ENCODE results near the gene NKAPD1.
"Not testable (repeated sequence)": the region's sequence is repeated elsewhere in the genome, so short reads cannot be mapped to it uniquely, and the experiment has no call there.

The NKAPD1 gene

DNA sequence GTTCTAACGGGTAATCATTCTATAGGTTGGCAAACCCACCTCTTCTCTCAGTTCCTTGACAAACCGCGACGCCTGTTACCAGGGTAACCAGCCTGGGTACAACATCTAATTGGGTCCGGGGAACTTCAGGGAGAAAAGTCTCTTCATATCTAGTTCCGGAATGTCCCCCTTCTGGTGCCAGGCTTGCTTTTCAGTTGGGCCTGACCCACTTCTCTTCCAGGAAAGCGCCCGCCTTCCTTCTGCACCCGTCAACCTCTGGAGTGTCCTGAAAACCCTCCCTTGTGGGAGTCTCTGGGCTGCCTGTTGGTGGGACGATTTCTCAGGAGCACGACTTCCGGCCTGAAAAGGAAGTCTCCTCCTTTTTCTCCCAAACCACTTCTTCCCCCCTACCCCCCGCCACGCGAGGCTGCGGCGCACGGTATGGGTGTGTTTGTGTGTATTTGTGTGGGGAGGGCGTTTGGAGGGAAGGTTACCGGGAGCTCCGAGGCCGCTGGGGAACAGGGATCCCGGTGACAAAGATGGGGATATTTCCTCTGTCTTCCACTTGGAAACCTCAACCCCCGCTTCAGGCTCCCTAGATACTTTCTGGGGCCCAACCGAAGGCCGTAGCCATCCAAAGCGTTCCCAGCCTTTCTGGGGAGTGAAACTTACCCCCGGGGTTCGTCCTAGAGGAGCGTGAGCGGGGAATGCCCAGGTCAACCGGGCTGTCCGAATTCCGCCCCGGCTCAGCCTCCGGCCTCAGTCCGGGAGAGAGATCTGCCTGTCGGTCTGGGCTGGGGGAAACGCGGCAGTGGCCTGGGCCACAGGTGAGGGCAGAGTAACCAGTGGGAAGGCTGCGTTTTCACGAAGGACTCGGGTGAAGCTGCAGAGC lies at the start of gene NKAPD1, which contains the start of gene PIH1D2:
Gene NKAPD1, plus strand, starts transcription at position 359 of the 871 bp plus-strand sequence. CDS start 1,276 bp downstream, outside the sequence.
Gene PIH1D2, minus strand, starts transcription at position 77 of the 871 bp plus-strand sequence. CDS start 843 bp downstream, outside the sequence.
- peak; percentile 76 for DNase-seq

DNA sequence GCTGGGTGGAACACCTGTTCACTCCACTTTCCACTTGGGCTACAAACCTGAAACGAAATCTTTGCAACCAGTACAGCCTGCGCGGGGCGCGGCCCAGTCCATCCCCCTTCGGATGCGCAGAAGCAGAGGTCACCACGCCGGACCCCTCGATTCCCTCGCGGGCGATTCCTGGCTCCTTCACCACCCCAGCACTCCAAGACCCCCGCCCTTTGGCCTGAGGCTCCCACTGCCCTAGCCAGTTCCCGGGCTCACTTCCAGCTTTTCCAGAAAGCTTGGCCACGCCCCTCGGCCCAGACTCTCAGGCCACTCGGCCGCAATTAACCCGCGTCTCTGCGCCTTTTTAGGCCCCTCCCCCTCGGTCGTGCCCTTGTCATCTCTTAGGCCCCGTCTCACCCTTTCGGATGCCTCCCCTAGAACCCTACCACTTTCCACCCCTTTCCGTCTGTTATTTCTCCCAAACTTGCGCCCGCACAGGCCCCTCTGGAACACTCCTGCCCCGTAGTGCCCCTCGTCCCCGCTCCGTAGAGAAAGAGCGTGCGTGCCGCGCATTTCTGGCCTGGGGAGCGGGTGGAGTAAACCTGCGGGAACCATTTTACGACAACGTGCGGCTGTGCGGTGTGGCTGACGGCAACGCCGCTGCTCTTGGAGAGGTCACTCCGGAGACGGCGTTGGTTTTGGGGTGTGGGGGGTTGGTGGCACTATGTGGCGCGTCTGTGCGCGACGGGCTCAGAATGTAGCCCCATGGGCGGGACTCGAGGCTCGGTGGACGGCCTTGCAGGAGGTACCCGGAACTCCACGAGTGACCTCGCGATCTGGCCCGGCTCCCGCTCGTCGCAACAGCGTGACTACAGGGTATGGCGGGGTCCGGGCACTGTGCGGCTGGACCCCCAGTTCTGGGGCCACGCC lies 49.1 kb upstream of the NKAPD1 start, which contains the start of gene DLAT:
Gene DLAT, plus strand, starts transcription at position 636 of the 906 bp plus-strand sequence. Its CDS starts 65 bp downstream, at position 701.
- peak; percentile 76 for DNase-seq

GRCh38 chr11:112025707-112026106 lies 48.4 kb upstream of the NKAPD1 start:
- no peak for DNase-seq

DNA sequence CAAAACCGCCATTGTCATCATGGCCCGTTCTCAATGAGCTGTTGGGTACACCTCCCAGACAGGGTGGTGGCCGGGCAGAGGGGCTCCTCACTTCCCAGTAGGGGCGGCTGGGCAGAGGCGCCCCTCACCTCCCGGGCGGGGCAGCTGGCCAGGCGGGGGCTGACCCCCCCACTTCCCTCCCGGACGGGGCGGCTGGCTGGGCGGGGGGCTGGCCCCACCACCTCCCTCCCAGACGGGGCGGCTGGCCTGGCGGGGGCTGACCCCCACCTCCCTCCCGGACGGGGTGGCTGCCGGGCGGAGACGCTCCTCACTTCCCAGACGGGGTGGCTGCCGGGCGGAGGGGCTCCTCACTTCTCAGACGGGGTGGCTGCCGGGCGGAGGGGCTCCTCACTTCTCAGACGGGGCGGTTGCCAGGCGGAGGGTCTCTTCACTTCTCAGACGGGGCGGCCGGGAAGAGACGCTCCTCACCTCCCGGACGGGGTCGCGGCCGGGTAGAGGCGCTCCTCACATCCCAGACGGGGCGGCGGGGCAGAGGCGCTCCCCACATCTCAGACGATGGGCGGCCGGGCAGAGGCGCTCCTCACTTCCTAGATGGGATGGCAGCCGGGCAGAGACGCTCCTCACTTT lies 47.2 kb upstream of the NKAPD1 start:
- DNase-seq = not testable (repeated sequence)

- DNase-seq = no peak
These were observed 44.6 kb upstream of the NKAPD1 start for GRCh38 chr11:112029460-112029859.

GRCh38 chr11:112033902-112034301 lies 40.2 kb upstream of the NKAPD1 start:
- no peak for DNase-seq

- DNase-seq = no peak
These were observed 36.6 kb upstream of the NKAPD1 start for GRCh38 chr11:112037527-112037926.

GRCh38 chr11:112042161-112042960 lies 31.7 kb upstream of the NKAPD1 start:
- DNase-seq = no peak

DNA sequence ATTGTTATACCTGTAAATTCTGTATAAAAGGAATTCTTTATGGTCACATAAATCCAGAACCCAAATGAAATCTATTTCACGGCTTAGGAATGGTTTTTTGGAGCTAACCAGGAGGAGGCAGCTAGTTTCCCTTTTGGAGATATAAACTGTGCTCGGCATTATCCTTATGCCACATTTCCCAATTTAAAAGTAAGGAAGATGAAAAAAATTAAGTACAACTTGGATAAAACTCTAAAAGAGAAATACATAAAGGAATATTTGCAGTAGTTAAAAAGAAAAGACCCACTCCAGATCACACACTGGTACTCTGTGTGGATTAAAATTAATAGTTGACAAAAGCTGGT lies 31.2 kb upstream of the NKAPD1 start:
- no peak for DNase-seq

DNA sequence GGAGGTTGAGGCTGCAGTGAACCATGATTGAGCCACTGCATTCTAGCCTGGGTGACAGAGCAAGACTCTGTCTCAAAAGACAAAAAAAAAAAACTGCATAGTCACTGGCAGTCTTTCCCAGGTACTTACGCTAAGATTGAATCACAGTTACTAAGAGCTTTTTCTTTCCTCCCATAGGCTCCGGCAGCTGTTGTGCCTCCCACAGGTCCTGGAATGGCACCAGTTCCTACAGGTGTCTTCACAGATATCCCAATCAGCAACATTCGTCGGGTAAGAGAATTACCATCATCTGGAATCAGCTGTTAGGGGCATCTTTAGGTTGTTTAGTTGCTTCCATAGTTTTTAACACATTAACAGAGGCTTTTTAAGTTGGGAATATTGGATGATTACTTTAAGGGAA lies 29.1 kb upstream of the NKAPD1 start:
- DNase-seq = no peak

DNA sequence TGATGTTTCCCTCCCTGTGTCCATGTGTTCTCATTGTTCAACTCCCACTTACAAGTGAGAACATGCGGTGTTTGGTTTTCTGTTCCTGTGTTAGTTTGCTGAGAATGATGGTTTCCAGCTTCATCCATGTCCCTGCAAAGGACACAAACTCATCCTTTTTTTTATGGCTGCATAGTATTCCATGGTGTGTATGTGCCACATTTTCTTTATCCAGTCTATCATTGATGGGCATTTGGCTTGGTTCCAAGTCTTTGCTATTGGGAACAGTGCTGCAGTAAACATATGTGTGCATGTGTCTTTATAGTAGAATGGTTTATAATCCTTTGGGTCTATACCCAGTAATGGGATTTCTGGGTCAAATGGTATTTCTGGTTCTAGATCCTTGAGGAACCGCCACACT lies 27.5 kb upstream of the NKAPD1 start:
- DNase-seq = not testable (repeated sequence)

DNA sequence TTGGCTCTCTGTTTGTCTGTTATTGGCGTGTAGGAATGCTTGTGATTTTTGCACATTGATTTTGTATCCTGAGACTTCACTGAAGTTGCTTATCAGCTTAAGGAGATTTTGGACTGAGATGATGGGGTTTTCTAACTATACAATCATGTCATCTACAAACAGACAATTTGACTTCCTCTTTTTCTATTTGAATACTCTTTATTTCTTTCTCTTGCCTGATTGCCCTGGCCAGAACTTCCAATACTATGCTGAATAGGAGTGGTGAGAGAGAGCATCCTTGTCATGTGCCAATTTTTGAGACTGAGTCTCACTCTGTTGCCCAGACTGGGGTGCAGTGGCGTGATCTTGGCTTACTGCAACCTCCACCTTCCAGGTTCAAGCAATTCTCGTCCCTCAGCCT lies 25.8 kb upstream of the NKAPD1 start:
- DNase-seq = not testable (repeated sequence)

- no peak for DNase-seq
These were observed 24.3 kb upstream of the NKAPD1 start for GRCh38 chr11:112049777-112050176.

- no peak for DNase-seq
These were observed 23.4 kb upstream of the NKAPD1 start for GRCh38 chr11:112050721-112051120.

- DNase-seq = no peak
These were observed 22.3 kb upstream of the NKAPD1 start for GRCh38 chr11:112051768-112052167.

- DNase-seq = no peak
These were observed 16.9 kb upstream of the NKAPD1 start for GRCh38 chr11:112057170-112057569.

DNA sequence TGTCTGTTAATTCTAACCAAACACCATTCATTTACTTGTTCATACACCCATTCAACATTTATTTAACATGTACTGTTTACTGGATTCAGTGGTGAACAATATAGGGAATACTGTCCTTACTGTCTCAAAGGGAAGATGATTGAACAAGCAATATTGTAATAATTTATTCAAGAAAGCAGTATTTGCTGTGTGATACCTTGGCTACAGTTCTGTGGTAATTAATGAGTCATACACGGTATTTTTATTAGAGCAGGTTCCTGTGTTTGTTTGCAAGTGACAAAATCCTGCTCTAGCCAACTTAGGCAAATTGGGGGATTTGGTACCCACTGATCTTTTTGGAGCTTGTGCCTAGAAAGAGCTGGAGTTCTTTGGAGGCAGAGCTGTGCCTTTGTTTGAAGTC lies 16.0 kb upstream of the NKAPD1 start:
- DNase-seq = no peak

- DNase-seq = no peak
These were observed 11.2 kb upstream of the NKAPD1 start for GRCh38 chr11:112062923-112063322.

DNA sequence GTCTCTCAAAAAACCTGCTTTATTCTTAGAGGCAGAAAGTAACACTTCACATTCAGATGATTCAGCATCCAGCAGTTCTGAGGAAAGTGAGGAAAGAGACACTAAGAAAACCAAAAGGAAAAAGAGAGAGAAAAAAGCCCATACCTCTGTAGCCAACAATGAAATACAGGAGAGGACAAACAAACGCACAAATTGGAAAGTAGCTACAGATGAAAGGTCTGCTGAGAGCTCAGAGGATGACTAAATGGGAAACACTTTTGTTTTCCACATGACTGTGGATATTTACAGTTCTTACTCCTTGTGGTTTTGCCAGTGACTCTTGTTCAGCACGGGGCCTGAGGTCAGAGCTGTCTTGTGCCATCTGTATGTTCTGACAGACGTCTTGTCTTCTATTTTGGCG lies 8.6 kb downstream of the NKAPD1 start:
- no peak for DNase-seq

GRCh38 chr11:112085822-112086421 lies 11.8 kb downstream of the NKAPD1 start:
- no peak for DNase-seq

DNA sequence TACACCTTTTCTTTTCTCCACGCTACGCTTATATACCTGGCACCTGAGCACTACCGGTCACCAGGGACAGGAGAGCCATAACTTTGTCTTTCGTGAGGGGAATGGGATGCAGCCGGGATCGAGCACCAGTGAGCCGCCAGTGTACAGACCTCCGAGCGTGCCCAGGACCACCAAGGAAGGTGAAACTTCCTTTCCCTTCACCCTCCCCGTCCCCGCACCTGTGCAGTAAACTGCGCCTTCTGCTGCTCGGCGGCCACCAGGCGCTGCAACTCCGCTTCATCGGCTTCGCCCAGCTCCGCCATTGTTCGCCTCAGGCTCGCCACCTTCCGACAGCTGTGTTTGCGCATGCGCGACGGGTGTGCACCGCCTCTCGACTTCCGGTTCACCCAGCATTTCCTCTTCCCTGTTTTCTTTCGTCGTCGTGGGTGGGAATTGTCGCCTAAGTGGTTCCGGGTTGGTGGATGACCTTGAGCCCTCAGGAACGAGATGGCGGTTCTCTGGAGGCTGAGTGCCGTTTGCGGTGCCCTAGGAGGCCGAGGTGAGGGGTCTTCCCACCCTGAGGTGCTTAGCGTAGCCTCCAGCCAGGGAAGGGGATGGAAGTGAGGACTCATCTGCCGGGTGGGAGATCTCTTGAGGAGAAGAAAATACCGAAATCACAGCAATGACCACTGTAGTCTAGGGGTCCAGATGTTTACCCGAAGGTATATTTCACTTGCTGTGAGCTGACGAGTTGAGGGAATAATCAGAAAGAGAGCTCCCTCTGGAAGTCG lies 12.5 kb downstream of the NKAPD1 start, which contains the start of the genes SDHD and TIMM8B:
Gene SDHD, plus strand, starts transcription at position 452 of the 770 bp plus-strand sequence. Its CDS starts 35 bp downstream, at position 487.
Gene TIMM8B, minus strand, starts transcription at position 335 of the 770 bp plus-strand sequence. Its CDS starts 33 bp downstream, at position 302.
- DNase-seq = peak; percentile 94

Data from activated gamma-delta T cell treated with Interleukin-2 at 50 U/mL for 16 hours (primary cell).